Ishikawa (cell line): Measurements from ENCODE around the gene NR2F1-AS1.

Source experiments
- CEBPB ChIP-seq: IDR thresholded peaks from 2 replicates; pipeline ENCODE4 v1.6.1; 2012
- CREB1 ChIP-seq: IDR thresholded peaks from 2 replicates; pipeline ENCODE4 v1.6.1; 2012; ENCODE audit warnings: low read depth
- EGR1 ChIP-seq: IDR thresholded peaks from 2 replicates; pipeline ENCODE4 v1.6.1; 2012
- EP300 ChIP-seq: IDR thresholded peaks from 2 replicates; pipeline ENCODE4 v1.6.1; 2012; ENCODE audit warnings: borderline replicate concordance
- FOXM1 ChIP-seq: IDR thresholded peaks from 2 replicates; pipeline ENCODE4 v1.6.1; 2012; ENCODE audit warnings: low read depth, borderline replicate concordance
- MAX ChIP-seq: IDR thresholded peaks from 2 replicates; pipeline ENCODE4 v1.6.1; 2012
- NFIC ChIP-seq: IDR thresholded peaks from 2 replicates; pipeline ENCODE4 v1.6.1; 2012
- RAD21 ChIP-seq: IDR thresholded peaks from 2 replicates; pipeline ENCODE4 v1.6.1; 2012; ENCODE audit warnings: low read depth
- REST ChIP-seq: IDR thresholded peaks from 2 replicates; pipeline ENCODE4 v1.6.1; 2012; ENCODE audit warnings: low read depth, mild to moderate bottlenecking
- TAF1 ChIP-seq: IDR thresholded peaks from 2 replicates; pipeline ENCODE4 v1.6.1; 2012; ENCODE audit warnings: low read depth, mild to moderate bottlenecking
- TCF12 ChIP-seq: IDR thresholded peaks from 2 replicates; pipeline ENCODE4 v1.6.1; 2012; ENCODE audit warnings: low read depth
- TEAD4 ChIP-seq: IDR thresholded peaks from 2 replicates; pipeline ENCODE4 v1.6.1; 2012
- USF1 ChIP-seq: IDR thresholded peaks from 2 replicates; pipeline ENCODE4 v1.6.1; 2012
- YY1 ChIP-seq: IDR thresholded peaks from 2 replicates; pipeline ENCODE4 v1.6.1; 2012; ENCODE audit warnings: low read depth
- ZBTB7A ChIP-seq: IDR thresholded peaks from 2 replicates; pipeline ENCODE4 v1.6.1; 2012; ENCODE audit warnings: low read depth

NR2F1-AS1 gene

GRCh38 chr5:93572608-93573353 lies 8.2 kb downstream of the NR2F1-AS1 start:
- no peak for TF ChIP-seq TAF1
- no peak for TF ChIP-seq RAD21
- TF ChIP-seq REST = no peak
- no peak for TF ChIP-seq NFIC
- no peak for TF ChIP-seq TCF12
- TF ChIP-seq FOXM1 = no peak
- TF ChIP-seq ZBTB7A = no peak
- no peak for TF ChIP-seq USF1
- no peak for TF ChIP-seq CREB1
- TF ChIP-seq TEAD4 = no peak
- no peak for TF ChIP-seq MAX
- TF ChIP-seq CEBPB = no peak

GRCh38 chr5:93572101-93572607 lies 8.9 kb downstream of the NR2F1-AS1 start:
- TF ChIP-seq TAF1 (no peak), NFIC (no peak), MAX (no peak), REST (no peak)

GRCh38 chr5:93571114-93571949 lies 9.7 kb downstream of the NR2F1-AS1 start:
- TF ChIP-seq NFIC (no peak), RAD21 (no peak), ZBTB7A (no peak), TCF12 (no peak), FOXM1 (no peak), YY1 (no peak), MAX (no peak), TEAD4 (no peak), REST (no peak), EGR1 (no peak), TAF1 (no peak), CREB1 (no peak), EP300 (no peak), USF1 (no peak)
